ENCODE measurements around the gene BRMS1L.

BRMS1L gene

GRCh38 chr14:35866595-35867279, 40.6 kb downstream of the BRMS1L start:
- no peak for DNase-seq

GRCh38 chr14:35867280-35867629, 41.1 kb downstream of the BRMS1L start:
- DNase-seq: no peak

GRCh38 chr14:35875296-35875695, 49.2 kb downstream of the BRMS1L start:
- no peak for DNase-seq

- no peak for DNase-seq
Observed at GRCh38 chr14:35877276-35877675, 51.1 kb downstream of the BRMS1L start.

GRCh38 chr14:35878272-35879150, 52.4 kb downstream of the BRMS1L start:
- DNase-seq: no peak

GRCh38 chr14:35879151-35879648, 53.1 kb downstream of the BRMS1L start:
- no peak for DNase-seq

- DNase-seq: peak; percentile 88
Observed at GRCh38 chr14:35879654-35880249, 53.6 kb downstream of the BRMS1L start.

- no peak for DNase-seq
Observed at GRCh38 chr14:35881280-35881679, 55.1 kb downstream of the BRMS1L start.

- DNase-seq: peak; percentile 99
Observed at GRCh38 chr14:35883677-35884293, 57.6 kb downstream of the BRMS1L start.

- no peak for DNase-seq
Observed at GRCh38 chr14:35890308-35890707, 64.2 kb downstream of the BRMS1L start.

- no peak for DNase-seq
Observed at GRCh38 chr14:35895256-35895655, 69.1 kb downstream of the BRMS1L start.

GRCh38 chr14:35897616-35898111, 71.5 kb downstream of the BRMS1L start:
- DNase-seq: no peak

GRCh38 chr14:35898217-35898775, 72.2 kb downstream of the BRMS1L start:
- DNase-seq: no peak

- no peak for DNase-seq
Observed at GRCh38 chr14:35900741-35901140, 74.6 kb downstream of the BRMS1L start.

GRCh38 chr14:35909665-35910064, 83.5 kb downstream of the BRMS1L start:
- no peak for DNase-seq

- DNase-seq: no peak
Observed at GRCh38 chr14:35910191-35910590, 84.1 kb downstream of the BRMS1L start.

- no peak for DNase-seq
Observed at GRCh38 chr14:35911097-35911496, 85.0 kb downstream of the BRMS1L start.

- DNase-seq: no peak
Observed at GRCh38 chr14:35915185-35915584, 89.0 kb downstream of the BRMS1L start.

- DNase-seq: no peak
Observed at GRCh38 chr14:35915775-35916174, 89.6 kb downstream of the BRMS1L start.

Data from NCI-H2029 treated with DMSO at 0.1 percent for 48 hours (cell line).